Progenitor cell of endocrine pancreas (in vitro differentiated cells): ENCODE results near the gene IST1. TPM values are rescaled to one million over a fixed set of nuclear protein-coding genes. Genes with fewer than 3 reads are reported as not detected.

Experiments used
- DNase-seq: peaks from one replicate; pipeline ENCODE4 v3.0.0; 2021; ENCODE audit warnings: low spot score; ENCODE audit not compliant: unreplicated experiment
- H3K27ac Mint-ChIP-seq: 2 replicates; pipeline ENCODE4 v1.8.0; 2021; ENCODE audit warnings: mild to moderate bottlenecking, moderate library complexity, mixed read lengths
- H3K27me3 Mint-ChIP-seq: 2 replicates; pipeline ENCODE4 v1.8.0; 2021; ENCODE audit warnings: mixed read lengths
- H3K36me3 Mint-ChIP-seq: 2 replicates; pipeline ENCODE4 v1.8.0; 2022; ENCODE audit warnings: mixed read lengths; ENCODE audit not compliant: insufficient read depth
- H3K4me1 Mint-ChIP-seq: 2 replicates; pipeline ENCODE4 v1.8.0; 2021; ENCODE audit warnings: low read depth, mixed read lengths
- H3K4me3 Mint-ChIP-seq: 2 replicates; pipeline ENCODE4 v1.8.0; 2021; ENCODE audit warnings: low read depth, mild to moderate bottlenecking, moderate library complexity, mixed read lengths
- H3K9me3 Mint-ChIP-seq: 2 replicates; pipeline ENCODE4 v1.8.0; 2021; ENCODE audit warnings: low read depth, mixed read lengths
- total RNA-seq: library from RNA; stranded (reverse); gene quantifications from 2 replicates; pipeline ENCODE4 v1.2.1, GENCODE V29; 2021
- TF ChIP-seq, protein P1 (sequence below): fragments of 200-600 bp; sonication (generic); IDR thresholded peaks from one replicate; pipeline ENCODE4 v1.5.0; 2021; ENCODE audit warnings: antibody characterized with exemption, mild to moderate bottlenecking; ENCODE audit not compliant: unreplicated experiment

Gene IST1
- total RNA-seq, 1 donor from 2014 or later: 280 TPM

DNA sequence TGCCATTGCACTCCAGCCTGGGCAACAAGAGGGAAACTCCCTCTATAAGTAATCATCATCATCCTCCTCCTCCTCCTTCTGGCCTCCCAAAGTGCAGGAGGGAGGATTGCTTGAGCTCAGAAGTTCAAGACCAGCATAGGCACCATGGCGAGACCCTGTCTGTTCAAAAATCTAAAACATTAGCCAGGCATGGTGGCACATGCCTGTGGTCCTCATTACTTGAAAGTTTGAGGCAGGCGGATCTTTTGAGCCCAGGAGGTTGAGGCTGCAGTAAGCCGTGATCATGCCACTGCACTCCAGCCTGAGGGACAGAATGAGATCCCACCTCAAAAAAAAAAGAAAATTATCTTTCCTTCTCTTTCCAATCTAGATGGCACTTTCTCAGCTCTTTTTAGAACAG is 77.0 kb downstream of the IST1 start:
- DNase-seq: no peak
- Mint-ChIP-seq H3K27ac (no peak overlapping the region), H3K36me3 (no peaks in the 10 kb centered on the region)

DNA sequence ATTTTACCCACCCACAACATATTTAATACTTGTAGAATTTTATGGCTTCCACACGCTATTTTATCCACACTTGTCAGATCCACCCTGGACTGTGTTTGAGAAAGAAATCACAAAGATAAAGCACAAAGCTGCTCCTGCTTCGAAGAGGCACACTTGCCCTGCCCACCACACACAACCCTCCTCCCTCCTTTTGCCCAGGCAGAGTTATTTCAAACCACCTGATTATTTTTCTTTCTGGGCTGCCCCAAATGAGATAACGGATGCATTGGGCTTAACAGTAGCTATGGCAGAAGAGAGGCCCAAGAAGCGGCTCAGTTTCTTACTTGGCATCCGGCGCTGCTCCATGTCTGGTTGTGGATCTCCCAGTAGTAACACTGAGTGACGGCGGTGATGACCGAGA is 77.7 kb downstream of the IST1 start:
- Mint-ChIP-seq H3K4me1 (peaks cover 6% of the 10 kb centered on the region), H3K9me3 (no peaks in the 10 kb centered on the region), H3K27ac (no peak overlapping the region), H3K36me3 (no peaks in the 10 kb centered on the region), H3K4me3 (no peak overlapping the region), H3K27me3 (no peaks in the 10 kb centered on the region)
- TF ChIP-seq, protein P1, sequence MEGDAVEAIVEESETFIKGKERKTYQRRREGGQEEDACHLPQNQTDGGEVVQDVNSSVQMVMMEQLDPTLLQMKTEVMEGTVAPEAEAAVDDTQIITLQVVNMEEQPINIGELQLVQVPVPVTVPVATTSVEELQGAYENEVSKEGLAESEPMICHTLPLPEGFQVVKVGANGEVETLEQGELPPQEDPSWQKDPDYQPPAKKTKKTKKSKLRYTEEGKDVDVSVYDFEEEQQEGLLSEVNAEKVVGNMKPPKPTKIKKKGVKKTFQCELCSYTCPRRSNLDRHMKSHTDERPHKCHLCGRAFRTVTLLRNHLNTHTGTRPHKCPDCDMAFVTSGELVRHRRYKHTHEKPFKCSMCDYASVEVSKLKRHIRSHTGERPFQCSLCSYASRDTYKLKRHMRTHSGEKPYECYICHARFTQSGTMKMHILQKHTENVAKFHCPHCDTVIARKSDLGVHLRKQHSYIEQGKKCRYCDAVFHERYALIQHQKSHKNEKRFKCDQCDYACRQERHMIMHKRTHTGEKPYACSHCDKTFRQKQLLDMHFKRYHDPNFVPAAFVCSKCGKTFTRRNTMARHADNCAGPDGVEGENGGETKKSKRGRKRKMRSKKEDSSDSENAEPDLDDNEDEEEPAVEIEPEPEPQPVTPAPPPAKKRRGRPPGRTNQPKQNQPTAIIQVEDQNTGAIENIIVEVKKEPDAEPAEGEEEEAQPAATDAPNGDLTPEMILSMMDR: no peak
- DNase-seq: no peak

More for the DNA sequence above, 77.0 kb downstream of the IST1 start:
- TF ChIP-seq, protein P1: no peak
- H3K9me3 Mint-ChIP-seq: no peaks in the 10 kb centered on the region
- peaks cover 6% of the 10 kb centered on the region for H3K4me1 Mint-ChIP-seq
- no peaks in the 10 kb centered on the region for H3K27me3 Mint-ChIP-seq
- H3K4me3 Mint-ChIP-seq: no peak overlapping the region

DNA sequence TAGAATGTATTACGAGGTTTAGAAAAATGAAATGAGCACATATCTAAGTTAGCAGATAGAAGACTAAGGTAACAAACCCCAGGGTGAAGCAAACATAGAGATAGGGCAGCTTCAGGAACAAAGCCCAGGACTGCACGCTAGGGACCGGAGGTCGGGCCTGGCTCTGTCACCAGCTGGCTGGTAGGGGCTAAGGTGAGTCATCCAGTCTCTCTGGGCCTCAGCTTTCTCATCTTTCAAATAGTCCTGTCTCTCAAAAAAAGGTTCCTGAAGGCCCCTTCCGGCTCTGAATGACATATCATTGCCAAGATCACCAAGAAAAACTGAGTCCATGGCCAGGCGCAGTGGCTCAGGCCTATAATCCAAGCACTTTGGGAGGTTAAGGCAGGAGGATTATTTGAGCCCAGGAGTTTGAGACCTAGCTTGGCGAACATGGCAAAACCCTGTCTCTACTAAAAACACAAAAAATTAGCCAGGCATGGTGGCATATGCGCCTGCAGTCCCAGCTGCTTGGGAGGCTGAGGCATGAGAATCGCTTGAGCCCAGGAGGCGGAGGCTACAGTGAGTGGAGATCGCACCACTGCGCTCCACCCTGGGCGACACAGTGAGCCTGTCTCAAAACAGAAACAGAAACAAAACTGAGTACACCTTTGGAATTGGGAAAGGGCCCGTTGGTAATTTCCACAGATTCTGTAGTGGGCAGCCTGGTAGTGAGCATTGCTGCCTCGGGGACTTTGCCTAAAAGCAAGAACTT is 78.9 kb downstream of the IST1 start:
- Mint-ChIP-seq H3K36me3 (no peaks in the 10 kb centered on the region), H3K27ac (no peak overlapping the region), H3K27me3 (no peaks in the 10 kb centered on the region), H3K4me1 (peaks cover 6% of the 10 kb centered on the region), H3K4me3 (no peak overlapping the region), H3K9me3 (no peaks in the 10 kb centered on the region)
- TF ChIP-seq, protein P1: no peak
- no peak for DNase-seq

Other genes starting within 250 kb of the IST1 start
- 11.9 and 12.7 TPM in 2 replicates for gene PHLPP2, start 170.8 kb upstream of the IST1 start, total RNA-seq
- 101 and 109 TPM in 2 replicates for gene AP1G1, start 86.7 kb upstream of the IST1 start, total RNA-seq
- 28.5 and 28.6 TPM in 2 replicates for gene ATXN1L, start 49.6 kb upstream of the IST1 start, total RNA-seq
- 32.3 and 32.6 TPM in 2 replicates for gene ZNF821, start 11.3 kb upstream of the IST1 start, total RNA-seq
- gene PKD1L3, start 104.9 kb downstream of the IST1 start, total RNA-seq: 0.19 and 0.27 TPM in 2 replicates
- gene DHODH, start 113.2 kb downstream of the IST1 start, total RNA-seq: 13.4 and 13.7 TPM in 2 replicates
- gene HP, start 159.0 kb downstream of the IST1 start, total RNA-seq: not detected in 2 replicates
- gene HPR, start 167.7 kb downstream of the IST1 start, total RNA-seq: 0.46 TPM in 1 of 2 replicates, not detected in the other
- 15.6 and 16.6 TPM in 2 replicates for gene TXNL4B, start 198.1 kb downstream of the IST1 start, total RNA-seq
- gene DHX38, start 198.3 kb downstream of the IST1 start, total RNA-seq: 79.6 and 81.7 TPM in 2 replicates